WTC11 (cell line): ENCODE measurements around the gene ZNF311. TPM values are rescaled to one million over a fixed set of nuclear protein-coding genes. Genes with fewer than 3 reads are reported as not detected.

Source experiments
- ATAC-seq: fragments of 200-7000 bp; cut with Tn5 transposase; 2 replicates; pipeline ENCODE4 v1.10.0; 2021; ENCODE audit warnings: mild to moderate bottlenecking, moderate library complexity
- CTCF ChIA-PET: fragments of 300-600 bp; sonication (Branson Sonifier 250); formaldehyde crosslinking; loops from one replicate; lab custom pipeline; 2021; ENCODE audit warnings: antibody characterized with exemption; lab: Charles Lee
- POLR2A ChIA-PET: fragments of 350-600 bp; sonication (Branson Sonifier 250); formaldehyde crosslinking; loops from one replicate; lab custom pipeline; 2021; ENCODE audit warnings: antibody characterized with exemption; lab: Charles Lee
- DNase-seq: peaks from one replicate; pipeline ENCODE4 v3.0.0; 2021; ENCODE audit warnings: low spot score
- H3K27ac Mint-ChIP-seq: 2 replicates; pipeline ENCODE4 v1.8.0; 2021; ENCODE audit warnings: mixed read lengths
- H3K27me3 Mint-ChIP-seq: 2 replicates; pipeline ENCODE4 v1.8.0; 2021; ENCODE audit warnings: low read depth, mild to moderate bottlenecking, moderate library complexity, mixed read lengths
- H3K36me3 Mint-ChIP-seq: 2 replicates; pipeline ENCODE4 v1.8.0; 2021; ENCODE audit warnings: mixed read lengths
- H3K4me1 Mint-ChIP-seq: 2 replicates; pipeline ENCODE4 v1.8.0; 2022; ENCODE audit warnings: mixed read lengths
- H3K4me3 Mint-ChIP-seq: 2 replicates; pipeline ENCODE4 v1.8.0; 2021; ENCODE audit warnings: mild to moderate bottlenecking, moderate library complexity, mixed read lengths
- H3K9me3 Mint-ChIP-seq: 2 replicates; pipeline ENCODE4 v1.8.0; 2021; ENCODE audit warnings: mixed read lengths
- CREM ChIP-seq: sonication (generic); formaldehyde crosslinking; IDR thresholded peaks from 2 replicates; pipeline ENCODE4 v1.8.1; 2022; ENCODE audit warnings: mild to moderate bottlenecking, missing genetic modification reagents, moderate library complexity
- E2F4 ChIP-seq: sonication (generic); formaldehyde crosslinking; IDR thresholded peaks from 2 replicates; pipeline ENCODE4 v1.8.1; 2022; ENCODE audit warnings: low read depth, mild to moderate bottlenecking, moderate library complexity, missing genetic modification reagents, borderline replicate concordance
- ELF4 ChIP-seq: sonication (generic); formaldehyde crosslinking; IDR thresholded peaks from 2 replicates; pipeline ENCODE4 v1.8.1; 2022; ENCODE audit warnings: low read depth, mild to moderate bottlenecking, moderate library complexity, missing genetic modification reagents
- EMX1 ChIP-seq: fragments of 250-450 bp; sonication (Bioruptor Pico); IDR thresholded peaks from 2 replicates; pipeline ENCODE4 v1.8.0; 2021; ENCODE audit warnings: mild to moderate bottlenecking
- ETV6 ChIP-seq: sonication (generic); formaldehyde crosslinking; IDR thresholded peaks from 2 replicates; pipeline ENCODE4 v1.8.1; 2022; ENCODE audit warnings: mild to moderate bottlenecking, missing genetic modification reagents
- GABPB1 ChIP-seq: sonication (generic); formaldehyde crosslinking; IDR thresholded peaks from 2 replicates; pipeline ENCODE4 v1.8.1; 2023; ENCODE audit warnings: mild to moderate bottlenecking, missing genetic modification reagents
- MXD4 ChIP-seq: fragments of 250-450 bp; sonication (Bioruptor Pico); IDR thresholded peaks from 2 replicates; pipeline ENCODE4 v1.8.0; 2021; ENCODE audit warnings: mild to moderate bottlenecking, moderate library complexity, borderline replicate concordance
- MYBL2 ChIP-seq: sonication (generic); formaldehyde crosslinking; IDR thresholded peaks from 2 replicates; pipeline ENCODE4 v1.8.1; 2023; ENCODE audit warnings: mild to moderate bottlenecking, moderate library complexity, missing genetic modification reagents
- PRRX2 ChIP-seq: fragments of 250-450 bp; sonication (Bioruptor Pico); IDR thresholded peaks from 2 replicates; pipeline ENCODE4 v1.8.0; 2021; ENCODE audit warnings: mild to moderate bottlenecking
- RELA ChIP-seq: sonication (generic); formaldehyde crosslinking; IDR thresholded peaks from 2 replicates; pipeline ENCODE4 v1.8.1; 2022; ENCODE audit warnings: missing genetic modification reagents, mild to moderate bottlenecking, borderline replicate concordance
- ZNF138 ChIP-seq: sonication (generic); formaldehyde crosslinking; conservative IDR thresholded peaks from 2 replicates; pipeline ENCODE4 v1.8.1; 2022; ENCODE audit warnings: mild to moderate bottlenecking, moderate library complexity, missing genetic modification reagents
- total RNA-seq: library from RNA; stranded (reverse); gene quantifications from 3 replicates; pipeline ENCODE4 v1.2.3, GENCODE V29; 2021
- TF ChIP-seq, protein P1 (sequence below): sonication (generic); formaldehyde crosslinking; IDR thresholded peaks from 2 replicates; pipeline ENCODE4 v1.8.0; 2023; ENCODE audit warnings: missing genetic modification reagents
- TF ChIP-seq, protein P2 (sequence below): sonication (generic); formaldehyde crosslinking; IDR thresholded peaks from 2 replicates; pipeline ENCODE4 v1.8.0; 2022; ENCODE audit warnings: mild to moderate bottlenecking, missing genetic modification reagents
- TF ChIP-seq, protein P3 (sequence below): sonication (generic); formaldehyde crosslinking; IDR thresholded peaks from 2 replicates; pipeline ENCODE4 v1.8.0; 2022; ENCODE audit warnings: mild to moderate bottlenecking, missing genetic modification reagents
- TF ChIP-seq, protein P4 (sequence below): fragments of 250-450 bp; sonication (Bioruptor Pico); IDR thresholded peaks from 2 replicates; pipeline ENCODE4 v1.9.0; 2021; ENCODE audit warnings: mild to moderate bottlenecking, borderline replicate concordance
- TF ChIP-seq, protein P5 (sequence below): fragments of 250-450 bp; sonication (Bioruptor Pico); IDR thresholded peaks from 2 replicates; pipeline ENCODE4 v2.1.2; 2022; ENCODE audit warnings: mild to moderate bottlenecking, moderate library complexity

The ZNF311 gene
- total RNA-seq, 1 experiment from 2014 or later: 2.0 TPM

- Mint-ChIP-seq H3K4me3 (no peak overlapping the region), H3K27me3 (peaks cover 16% of the 10 kb centered on the region)
Measured at GRCh38 chr6:28945349-28945748, 59.8 kb downstream of the ZNF311 start.

More at GRCh38 chr6:28945349-28945748, 59.8 kb downstream of the ZNF311 start:
- no peak overlapping the region for H3K27ac Mint-ChIP-seq
- ChIA-PET POLR2A (no interaction called here), CTCF (interaction anchor here (1.5 kb wide), 1 partner anchor 36 kb away, joined by 3 read pairs; no protein-coding TSS in a partner anchor)
- peaks cover 6% of the 10 kb centered on the region for H3K36me3 Mint-ChIP-seq
- DNase-seq (no peak), ATAC-seq (no peak)
- peaks cover 36% of the 10 kb centered on the region for H3K4me1 Mint-ChIP-seq
- H3K9me3 Mint-ChIP-seq: peaks cover 8% of the 10 kb centered on the region
- TF ChIP-seq GABPB1 (CRISPR knock-in tag) (no peak), PRRX2 (no peak), ZNF138 (CRISPR knock-in tag) (no peak), E2F4 (no peak), RELA (no peak), ELF4 (CRISPR knock-in tag) (no peak), ETV6 (CRISPR knock-in tag) (no peak), MYBL2 (CRISPR knock-in tag) (no peak), CREM (CRISPR knock-in tag) (no peak), EMX1 (CRISPR knock-in tag) (no peak), MXD4 (CRISPR knock-in tag) (no peak)
- TF ChIP-seq, protein P1, sequence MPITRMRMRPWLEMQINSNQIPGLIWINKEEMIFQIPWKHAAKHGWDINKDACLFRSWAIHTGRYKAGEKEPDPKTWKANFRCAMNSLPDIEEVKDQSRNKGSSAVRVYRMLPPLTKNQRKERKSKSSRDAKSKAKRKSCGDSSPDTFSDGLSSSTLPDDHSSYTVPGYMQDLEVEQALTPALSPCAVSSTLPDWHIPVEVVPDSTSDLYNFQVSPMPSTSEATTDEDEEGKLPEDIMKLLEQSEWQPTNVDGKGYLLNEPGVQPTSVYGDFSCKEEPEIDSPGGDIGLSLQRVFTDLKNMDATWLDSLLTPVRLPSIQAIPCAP (CRISPR knock-in tag): no peak
- TF ChIP-seq, protein P2, sequence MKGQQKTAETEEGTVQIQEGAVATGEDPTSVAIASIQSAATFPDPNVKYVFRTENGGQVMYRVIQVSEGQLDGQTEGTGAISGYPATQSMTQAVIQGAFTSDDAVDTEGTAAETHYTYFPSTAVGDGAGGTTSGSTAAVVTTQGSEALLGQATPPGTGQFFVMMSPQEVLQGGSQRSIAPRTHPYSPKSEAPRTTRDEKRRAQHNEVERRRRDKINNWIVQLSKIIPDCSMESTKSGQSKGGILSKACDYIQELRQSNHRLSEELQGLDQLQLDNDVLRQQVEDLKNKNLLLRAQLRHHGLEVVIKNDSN (CRISPR knock-in tag): no peak
- TF ChIP-seq, protein P3, sequence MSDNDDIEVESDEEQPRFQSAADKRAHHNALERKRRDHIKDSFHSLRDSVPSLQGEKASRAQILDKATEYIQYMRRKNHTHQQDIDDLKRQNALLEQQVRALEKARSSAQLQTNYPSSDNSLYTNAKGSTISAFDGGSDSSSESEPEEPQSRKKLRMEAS (CRISPR knock-in tag): no peak
- TF ChIP-seq, protein P4, sequence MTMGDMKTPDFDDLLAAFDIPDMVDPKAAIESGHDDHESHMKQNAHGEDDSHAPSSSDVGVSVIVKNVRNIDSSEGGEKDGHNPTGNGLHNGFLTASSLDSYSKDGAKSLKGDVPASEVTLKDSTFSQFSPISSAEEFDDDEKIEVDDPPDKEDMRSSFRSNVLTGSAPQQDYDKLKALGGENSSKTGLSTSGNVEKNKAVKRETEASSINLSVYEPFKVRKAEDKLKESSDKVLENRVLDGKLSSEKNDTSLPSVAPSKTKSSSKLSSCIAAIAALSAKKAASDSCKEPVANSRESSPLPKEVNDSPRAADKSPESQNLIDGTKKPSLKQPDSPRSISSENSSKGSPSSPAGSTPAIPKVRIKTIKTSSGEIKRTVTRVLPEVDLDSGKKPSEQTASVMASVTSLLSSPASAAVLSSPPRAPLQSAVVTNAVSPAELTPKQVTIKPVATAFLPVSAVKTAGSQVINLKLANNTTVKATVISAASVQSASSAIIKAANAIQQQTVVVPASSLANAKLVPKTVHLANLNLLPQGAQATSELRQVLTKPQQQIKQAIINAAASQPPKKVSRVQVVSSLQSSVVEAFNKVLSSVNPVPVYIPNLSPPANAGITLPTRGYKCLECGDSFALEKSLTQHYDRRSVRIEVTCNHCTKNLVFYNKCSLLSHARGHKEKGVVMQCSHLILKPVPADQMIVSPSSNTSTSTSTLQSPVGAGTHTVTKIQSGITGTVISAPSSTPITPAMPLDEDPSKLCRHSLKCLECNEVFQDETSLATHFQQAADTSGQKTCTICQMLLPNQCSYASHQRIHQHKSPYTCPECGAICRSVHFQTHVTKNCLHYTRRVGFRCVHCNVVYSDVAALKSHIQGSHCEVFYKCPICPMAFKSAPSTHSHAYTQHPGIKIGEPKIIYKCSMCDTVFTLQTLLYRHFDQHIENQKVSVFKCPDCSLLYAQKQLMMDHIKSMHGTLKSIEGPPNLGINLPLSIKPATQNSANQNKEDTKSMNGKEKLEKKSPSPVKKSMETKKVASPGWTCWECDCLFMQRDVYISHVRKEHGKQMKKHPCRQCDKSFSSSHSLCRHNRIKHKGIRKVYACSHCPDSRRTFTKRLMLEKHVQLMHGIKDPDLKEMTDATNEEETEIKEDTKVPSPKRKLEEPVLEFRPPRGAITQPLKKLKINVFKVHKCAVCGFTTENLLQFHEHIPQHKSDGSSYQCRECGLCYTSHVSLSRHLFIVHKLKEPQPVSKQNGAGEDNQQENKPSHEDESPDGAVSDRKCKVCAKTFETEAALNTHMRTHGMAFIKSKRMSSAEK (CRISPR knock-in tag): no peak
- TF ChIP-seq, protein P5, sequence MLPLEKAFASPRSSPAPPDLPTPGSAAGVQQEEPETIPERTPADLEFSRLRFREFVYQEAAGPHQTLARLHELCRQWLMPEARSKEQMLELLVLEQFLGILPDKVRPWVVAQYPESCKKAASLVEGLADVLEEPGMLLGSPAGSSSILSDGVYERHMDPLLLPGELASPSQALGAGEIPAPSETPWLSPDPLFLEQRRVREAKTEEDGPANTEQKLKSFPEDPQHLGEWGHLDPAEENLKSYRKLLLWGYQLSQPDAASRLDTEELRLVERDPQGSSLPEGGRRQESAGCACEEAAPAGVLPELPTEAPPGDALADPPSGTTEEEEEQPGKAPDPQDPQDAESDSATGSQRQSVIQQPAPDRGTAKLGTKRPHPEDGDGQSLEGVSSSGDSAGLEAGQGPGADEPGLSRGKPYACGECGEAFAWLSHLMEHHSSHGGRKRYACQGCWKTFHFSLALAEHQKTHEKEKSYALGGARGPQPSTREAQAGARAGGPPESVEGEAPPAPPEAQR (CRISPR knock-in tag): no peak

Other genes starting within 250 kb of the ZNF311 start
- gene TRIM27, start 81.3 kb downstream of the ZNF311 start, total RNA-seq: 65.8 to 79.8 TPM (median 68.3 TPM) in 3 replicates
- gene OR2W1, start 39.9 kb upstream of the ZNF311 start, total RNA-seq: not detected in 3 replicates
- not detected in 3 replicates for gene OR2B3, start 82.0 kb upstream of the ZNF311 start, total RNA-seq
- not detected in 3 replicates for gene OR2J1, start 94.2 kb upstream of the ZNF311 start, total RNA-seq
- 0.30 TPM in 1 of 3 replicates, not detected in the others for gene OR2J3, start 102.7 kb upstream of the ZNF311 start, total RNA-seq
- not detected in 3 replicates for gene OR2J2, start 165.6 kb upstream of the ZNF311 start, total RNA-seq